Activated T-cell treated with anti-CD3 and anti-CD28 coated beads for 24 hours (primary cell): ENCODE data around the gene CRELD1.

Experiments used
- DNase-seq: peaks from one replicate; pipeline ENCODE4 v3.0.0-alpha.2; 2020; ENCODE audit warnings: low read depth

CRELD1 gene

GRCh38 chr3:9955611-9956352, 22.1 kb downstream of the CRELD1 start:
- no peak for DNase-seq

GRCh38 chr3:9957214-9957613, 23.6 kb downstream of the CRELD1 start:
- no peak for DNase-seq

- DNase-seq: no peak
Measured at GRCh38 chr3:9965200-9965875, 31.7 kb downstream of the CRELD1 start.

- DNase-seq: no peak
Measured at GRCh38 chr3:9966841-9967240, 33.2 kb downstream of the CRELD1 start.

DNA sequence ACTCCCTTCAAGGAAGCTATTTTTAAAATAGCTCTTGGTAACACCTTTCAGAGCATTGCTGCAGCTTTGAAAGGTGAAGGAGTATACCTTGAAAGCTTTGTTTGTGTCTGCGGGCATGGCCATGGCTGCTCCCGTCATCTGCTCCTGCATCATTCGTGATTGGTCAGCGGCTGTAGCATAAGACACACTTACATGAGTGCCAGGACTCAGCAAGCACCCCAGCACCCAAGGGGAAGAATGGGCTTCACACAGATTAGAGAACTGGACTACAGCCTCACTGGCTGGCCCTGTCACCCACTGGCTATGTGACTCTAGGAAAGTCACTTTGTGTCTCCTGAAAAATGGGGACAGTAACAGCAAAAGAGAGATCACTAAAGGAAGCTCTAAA, 36.0 kb downstream of the CRELD1 start:
- no peak for DNase-seq

DNA sequence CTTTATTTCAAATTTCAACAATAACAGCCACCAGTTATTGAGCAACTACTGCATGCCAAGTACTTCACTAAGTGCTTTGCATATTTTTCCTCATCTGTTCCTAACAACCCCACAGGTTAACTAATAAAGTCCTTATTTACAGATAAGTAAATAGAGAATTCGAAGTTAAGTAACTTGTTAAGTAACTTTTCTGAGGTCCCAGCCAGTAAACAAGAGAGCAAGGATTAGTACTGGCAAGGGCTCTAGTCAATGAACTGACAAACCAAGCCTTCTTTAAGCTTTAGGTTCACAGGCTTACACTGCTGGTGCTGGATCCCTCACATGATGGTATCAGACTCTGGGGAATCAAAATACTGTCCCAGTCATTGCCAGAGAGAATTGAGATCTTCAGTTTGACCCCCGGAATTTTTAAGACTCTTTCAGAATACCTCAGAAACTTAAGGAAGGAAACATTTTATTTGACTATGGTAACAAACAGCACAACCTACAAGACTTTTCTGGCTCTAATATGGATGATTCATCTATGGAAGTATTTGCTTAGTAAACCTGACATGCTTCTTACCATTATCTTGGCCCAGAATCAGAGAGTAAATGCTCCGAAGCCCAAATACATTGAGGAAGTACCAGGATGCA, 36.5 kb downstream of the CRELD1 start:
- no peak for DNase-seq

DNA sequence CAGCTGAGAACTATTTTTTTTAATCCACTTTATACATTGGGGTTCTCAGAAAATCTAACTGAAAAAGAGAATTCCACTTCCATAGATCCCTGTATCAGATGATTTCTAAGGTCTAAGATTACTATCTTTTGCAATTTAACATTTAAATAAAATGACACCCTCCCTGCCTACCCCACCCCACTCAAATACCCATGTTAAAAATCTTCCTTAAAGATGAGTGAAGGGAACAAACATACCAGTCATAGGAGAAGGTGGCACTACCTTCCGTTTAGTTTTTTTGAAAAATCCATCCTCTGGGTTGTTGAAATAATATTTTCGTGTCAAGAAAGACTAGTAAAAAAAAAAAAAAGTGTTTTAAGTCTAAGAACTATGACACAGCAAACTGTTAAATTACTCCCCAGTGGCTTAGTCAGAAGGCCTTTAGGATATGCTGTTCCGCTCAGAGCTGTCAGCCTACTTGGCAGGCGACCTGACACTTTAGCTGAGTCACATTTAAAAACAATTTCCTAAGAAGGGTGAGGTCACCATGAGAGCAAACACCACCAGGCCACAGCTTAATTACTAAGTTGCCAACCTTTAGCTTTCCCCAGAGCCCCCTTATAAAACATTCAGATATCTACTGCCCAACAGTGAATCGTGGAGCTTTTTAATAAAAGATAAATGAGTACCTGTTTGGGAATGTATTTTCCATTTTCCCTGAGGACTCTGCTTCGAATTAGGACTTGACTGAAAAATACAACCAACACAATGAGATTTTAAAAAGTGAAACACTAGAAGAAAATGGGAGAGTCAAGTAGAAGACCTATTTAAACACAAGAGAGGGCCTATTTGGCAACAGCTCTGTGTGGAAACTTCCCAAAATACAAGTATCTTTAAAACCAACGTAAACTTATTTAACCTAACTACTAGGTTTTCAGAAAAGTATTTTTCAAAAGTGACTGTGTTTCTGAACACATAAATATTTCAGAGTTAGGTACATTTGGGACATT, 43.4 kb downstream of the CRELD1 start:
- DNase-seq: no peak

DNA sequence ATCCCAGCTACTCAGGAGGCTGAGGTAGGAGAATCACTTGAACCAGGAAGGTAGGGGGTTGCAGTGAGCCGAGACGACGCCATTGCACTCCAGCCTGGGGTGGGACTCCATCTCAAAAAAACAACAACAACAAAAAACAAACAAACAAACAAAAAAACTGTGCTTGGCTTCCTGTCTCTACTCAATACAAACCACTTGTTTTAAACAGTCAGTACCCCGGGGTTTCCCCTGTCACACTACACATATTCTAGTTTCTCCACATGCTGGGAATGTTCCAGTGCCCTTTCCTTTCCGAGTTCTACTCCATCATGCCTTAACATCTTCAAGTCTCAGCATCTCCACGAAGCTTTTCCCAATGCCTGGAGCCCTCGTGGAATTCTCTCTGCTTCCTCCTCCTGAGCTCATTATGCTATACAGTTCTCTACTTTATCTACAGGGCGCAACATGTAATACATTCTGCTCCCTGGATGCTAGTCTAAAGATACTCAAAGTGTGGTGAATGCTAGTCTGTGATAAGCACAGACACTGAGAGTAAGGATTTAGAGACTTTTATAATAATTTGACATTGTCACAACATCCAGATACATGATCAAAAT, 45.2 kb downstream of the CRELD1 start:
- DNase-seq: no peak

- DNase-seq: no peak
Measured at GRCh38 chr3:9980251-9980650, 46.6 kb downstream of the CRELD1 start.

DNA sequence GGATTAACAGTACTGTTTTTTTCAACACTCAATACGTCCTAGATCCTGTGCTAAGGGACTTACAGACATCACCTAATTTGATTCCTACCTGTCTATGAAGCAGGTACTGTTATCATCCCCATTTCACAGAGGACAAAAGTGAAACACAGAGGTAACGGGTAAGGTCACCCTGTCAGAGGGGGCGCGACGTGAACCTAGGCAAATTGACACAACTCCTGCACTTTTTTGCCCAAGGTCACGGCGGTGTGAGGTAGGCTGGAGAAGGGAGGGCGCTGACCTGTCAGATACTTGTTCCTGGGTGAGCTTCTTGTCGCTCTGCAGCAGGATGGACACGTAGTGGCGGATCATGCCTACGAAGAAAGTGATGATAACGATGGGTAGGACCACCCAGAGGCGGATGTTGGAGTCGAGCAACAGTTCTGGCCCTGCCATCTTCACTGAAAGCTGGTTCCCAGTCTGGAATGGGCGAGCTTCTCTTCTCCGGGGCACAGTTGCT, 52.6 kb downstream of the CRELD1 start:
- DNase-seq: no peak

- no peak for DNase-seq
Measured at GRCh38 chr3:9994086-9994844, 60.6 kb downstream of the CRELD1 start.
